ENCODE measurements around the gene BTNL2.
"Not testable (repeated sequence)": the region's sequence is repeated elsewhere in the genome, so short reads cannot be mapped to it uniquely, and the experiment has no call there.

The BTNL2 gene

GRCh38 chr6:32375739-32376529, 31.0 kb downstream of the BTNL2 start:
- no peak for DNase-seq (ENCODE audit: low spot score)
- CTCF ChIA-PET: no interaction called here
- POLR2A ChIA-PET (ENCODE audit: low non-redundant PET): no interaction called here
- TF ChIP-seq CTCF (conservative IDR thresholded peaks at IDR 0.05; ENCODE audit: low read depth): no peak
- H3K27ac ChIP-seq: no peak overlapping the region

DNA sequence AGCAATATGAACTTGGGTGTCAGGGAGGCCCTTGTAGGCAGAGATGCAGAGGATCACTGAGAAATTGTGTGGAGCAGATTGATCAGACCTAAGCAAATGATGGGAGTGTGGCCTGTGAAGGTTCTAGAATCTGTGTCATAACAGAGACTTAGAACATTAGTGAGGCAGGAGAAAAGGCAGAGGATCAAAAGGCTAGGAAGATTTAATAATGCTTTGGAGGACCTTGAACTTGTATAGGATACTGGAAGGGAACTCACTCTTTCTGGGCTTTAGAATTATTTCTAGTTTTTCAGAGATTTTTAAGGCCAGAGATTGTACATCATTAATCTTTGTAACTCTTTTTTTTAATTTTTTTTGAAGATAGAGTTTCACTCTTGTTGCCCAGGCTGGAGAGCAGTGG, 35.2 kb downstream of the BTNL2 start, which contains the start of gene TSBP1:
Gene TSBP1, minus strand, starts transcription at position 101 of the 400 bp plus-strand sequence. CDS start 197 bp downstream, outside the sequence.
- POLR2A ChIA-PET (ENCODE audit: low non-redundant PET): no interaction called here
- no peak within 1 kb of the TSS for H3K27ac ChIP-seq
- no peak for TF ChIP-seq CTCF (conservative IDR thresholded peaks at IDR 0.05; ENCODE audit: low read depth)
- DNase-seq (ENCODE audit: low spot score): no peak
- CTCF ChIA-PET: interaction anchor here (0.6 kb wide), 1 partner anchor 44 kb away, joined by 3 read pairs; no protein-coding TSS in a partner anchor

GRCh38 chr6:32371229-32371628, 35.8 kb downstream of the BTNL2 start:
- no peak for TF ChIP-seq CTCF (conservative IDR thresholded peaks at IDR 0.05; ENCODE audit: low read depth)
- ChIA-PET CTCF (no interaction called here), POLR2A (ENCODE audit: low non-redundant PET) (no interaction called here)
- H3K27ac ChIP-seq: no peak overlapping the region
- no peak for DNase-seq (ENCODE audit: low spot score)

- no peak for TF ChIP-seq CTCF (conservative IDR thresholded peaks at IDR 0.05; ENCODE audit: low read depth)
- POLR2A ChIA-PET (ENCODE audit: low non-redundant PET): no interaction called here
- H3K27ac ChIP-seq: no peak overlapping the region
- CTCF ChIA-PET: no interaction called here
- DNase-seq (ENCODE audit: low spot score): no peak
Measured at GRCh38 chr6:32370505-32370904, 36.5 kb downstream of the BTNL2 start.

DNA sequence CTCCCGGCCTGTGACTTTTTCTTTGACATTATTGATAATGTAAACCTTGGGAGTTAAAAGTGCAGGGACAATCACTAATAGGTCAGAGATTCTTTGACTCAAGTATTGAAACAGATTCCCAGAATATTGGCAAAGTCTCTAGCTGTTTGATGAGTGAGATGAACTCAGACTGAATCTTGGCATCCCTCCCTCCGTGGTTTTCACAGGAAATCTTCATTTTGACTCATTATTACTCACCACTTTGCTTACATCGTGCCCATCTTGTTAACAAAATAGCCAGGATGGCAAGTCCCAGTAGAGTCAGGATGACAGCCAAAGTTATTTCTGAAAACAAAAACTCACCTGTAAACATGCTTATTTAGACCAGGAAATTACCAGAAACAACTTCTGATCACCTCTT, 37.3 kb downstream of the BTNL2 start:
- H3K27ac ChIP-seq: no peak overlapping the region; the same call in 1 of the 2 replicates

GRCh38 chr6:32367644-32368043, 39.3 kb downstream of the BTNL2 start:
- ChIA-PET CTCF (no interaction called here), POLR2A (ENCODE audit: low non-redundant PET) (no interaction called here)
- no peak for DNase-seq (ENCODE audit: low spot score)
- TF ChIP-seq CTCF (conservative IDR thresholded peaks at IDR 0.05; ENCODE audit: low read depth): no peak
- H3K27ac ChIP-seq: no peak overlapping the region

More for the DNA sequence above, 37.3 kb downstream of the BTNL2 start:
- CTCF ChIA-PET: no interaction called here
- POLR2A ChIA-PET (ENCODE audit: low non-redundant PET): no interaction called here
- no peak for TF ChIP-seq CTCF (conservative IDR thresholded peaks at IDR 0.05; ENCODE audit: low read depth)
- DNase-seq (ENCODE audit: low spot score): peak; percentile 87

DNA sequence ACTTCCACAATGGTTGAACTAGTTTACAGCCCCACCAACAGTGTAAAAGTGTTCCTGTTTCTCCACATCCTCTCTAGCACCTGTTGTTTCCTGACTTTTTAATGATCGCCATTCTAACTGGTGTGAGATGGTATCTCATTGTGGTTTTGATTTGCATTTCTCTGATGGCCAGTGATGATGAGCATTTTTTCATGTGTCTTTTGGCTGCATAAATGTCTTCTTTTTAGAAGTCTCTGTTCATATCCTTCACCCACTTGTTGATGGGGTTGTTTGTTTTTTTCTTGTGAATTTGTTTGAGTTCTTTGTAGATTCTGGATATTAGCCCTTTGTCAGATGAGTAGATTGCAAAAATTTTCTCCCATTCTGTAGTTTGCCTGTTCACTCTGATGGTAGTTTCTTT, 47.8 kb downstream of the BTNL2 start:
- CTCF ChIA-PET; DNase-seq (ENCODE audit: low spot score); POLR2A ChIA-PET (ENCODE audit: low non-redundant PET); H3K27ac ChIP-seq: not testable (repeated sequence)

GRCh38 chr6:32358548-32358947, 48.4 kb downstream of the BTNL2 start:
- POLR2A ChIA-PET (ENCODE audit: low non-redundant PET); DNase-seq (ENCODE audit: low spot score); CTCF ChIA-PET; H3K27ac ChIP-seq: not testable (repeated sequence)
